ENCODE data around the gene PHOSPHO2. TPM values are rescaled to one million over a fixed set of nuclear protein-coding genes. Genes with fewer than 3 reads are reported as not detected.
"Not testable (repeated sequence)": the region's sequence is repeated elsewhere in the genome, so short reads cannot be mapped to it uniquely, and the experiment has no call there.

PHOSPHO2 gene
- total RNA-seq, 2 donors from 2014 or later = 1.4 to 3.4 TPM

GRCh38 chr2:169673921-169674320 lies 20.3 kb upstream of the PHOSPHO2 start:
- Mint-ChIP-seq H3K9me3 (no peaks in the 10 kb centered on the region), H3K36me3 (no peaks in the 10 kb centered on the region), H3K27ac (no peak overlapping the region)
- DNase-seq (ENCODE audit: low spot score in 2 of 2) = no peak
- no peak for ATAC-seq

GRCh38 chr2:169676357-169676756 lies 17.9 kb upstream of the PHOSPHO2 start:
- DNase-seq (ENCODE audit: low spot score in 2 of 2) (no peak), ATAC-seq (no peak)
- H3K36me3 Mint-ChIP-seq = peaks cover 0 to 4% of the 10 kb centered on the region in 2 donors
- no peak overlapping the region for H3K27ac Mint-ChIP-seq
- H3K9me3 Mint-ChIP-seq = peaks cover 0 to 3% of the 10 kb centered on the region in 2 donors

GRCh38 chr2:169676850-169677249 lies 17.4 kb upstream of the PHOSPHO2 start:
- peaks cover 0 to 3% of the 10 kb centered on the region in 2 donors for H3K9me3 Mint-ChIP-seq
- DNase-seq (ENCODE audit: low spot score in 2 of 2) (no peak), ATAC-seq (no peak)
- H3K27ac Mint-ChIP-seq = no peak overlapping the region
- peaks cover 0 to 4% of the 10 kb centered on the region in 2 donors for H3K36me3 Mint-ChIP-seq

GRCh38 chr2:169683054-169683424 lies 11.2 kb upstream of the PHOSPHO2 start:
- H3K27ac Mint-ChIP-seq = peak overlapping the region in 1 of 2 donors; percentile 52
- ATAC-seq (peak; percentile 93 to 97), DNase-seq (ENCODE audit: low spot score in 2 of 2) (peak in 1 of 2 donors; percentile 27)
- peaks cover 3 to 5% of the 10 kb centered on the region in 2 donors for H3K9me3 Mint-ChIP-seq
- peaks cover 4 to 12% of the 10 kb centered on the region in 2 donors for H3K36me3 Mint-ChIP-seq

GRCh38 chr2:169683425-169684134 lies 10.7 kb upstream of the PHOSPHO2 start:
- Mint-ChIP-seq H3K36me3 (peaks cover 4 to 18% of the 10 kb centered on the region in 2 donors), H3K27ac (peak overlapping the region in 1 of 2 donors; percentile 52), H3K9me3 (peaks cover 6 to 9% of the 10 kb centered on the region in 2 donors)
- no peak for DNase-seq (ENCODE audit: low spot score in 2 of 2)
- ATAC-seq = peak; percentile 41 to 56

- peaks cover 4 to 21% of the 10 kb centered on the region in 2 donors for H3K36me3 Mint-ChIP-seq
- peaks cover 9 to 12% of the 10 kb centered on the region in 2 donors for H3K9me3 Mint-ChIP-seq
- ATAC-seq = no peak
- H3K27ac Mint-ChIP-seq = no peak overlapping the region
- no peak for DNase-seq (ENCODE audit: low spot score in 2 of 2)
Observed at GRCh38 chr2:169684135-169684565, 10.1 kb upstream of the PHOSPHO2 start.

- not testable (repeated sequence) for DNase-seq (ENCODE audit: low spot score in 2 of 2); H3K27ac Mint-ChIP-seq; ATAC-seq
- peaks cover 4 to 21% of the 10 kb centered on the region in 2 donors for H3K36me3 Mint-ChIP-seq
- peaks cover 9 to 12% of the 10 kb centered on the region in 2 donors for H3K9me3 Mint-ChIP-seq
Observed at GRCh38 chr2:169684712-169685111, 9.6 kb upstream of the PHOSPHO2 start.

- H3K9me3 Mint-ChIP-seq = peaks cover 11 to 24% of the 10 kb centered on the region in 2 donors
- not testable (repeated sequence) for ATAC-seq; H3K27ac Mint-ChIP-seq; DNase-seq (ENCODE audit: low spot score in 2 of 2)
- peaks cover 10 to 34% of the 10 kb centered on the region in 2 donors for H3K36me3 Mint-ChIP-seq
Observed at GRCh38 chr2:169686825-169687224, 7.4 kb upstream of the PHOSPHO2 start.

GRCh38 chr2:169687943-169688342 lies 6.3 kb upstream of the PHOSPHO2 start:
- ATAC-seq; DNase-seq (ENCODE audit: low spot score in 2 of 2); H3K27ac Mint-ChIP-seq: not testable (repeated sequence)
- Mint-ChIP-seq H3K36me3 (peaks cover 12 to 34% of the 10 kb centered on the region in 2 donors), H3K9me3 (peaks cover 12 to 24% of the 10 kb centered on the region in 2 donors)

- DNase-seq (ENCODE audit: low spot score in 2 of 2) (no peak), ATAC-seq (no peak)
- H3K27ac Mint-ChIP-seq = no peak overlapping the region
- peaks cover 12 to 24% of the 10 kb centered on the region in 2 donors for H3K9me3 Mint-ChIP-seq
- peaks cover 12 to 34% of the 10 kb centered on the region in 2 donors for H3K36me3 Mint-ChIP-seq
Observed at GRCh38 chr2:169690958-169691357, 3.3 kb upstream of the PHOSPHO2 start.

- Mint-ChIP-seq H3K9me3 (peaks cover 12 to 18% of the 10 kb centered on the region in 2 donors), H3K36me3 (peaks cover 12 to 25% of the 10 kb centered on the region in 2 donors), H3K27ac (no peak overlapping the region)
- no peak for DNase-seq (ENCODE audit: low spot score in 2 of 2)
- ATAC-seq = no peak
Observed at GRCh38 chr2:169692718-169693117, 1.6 kb upstream of the PHOSPHO2 start.

GRCh38 chr2:169693360-169693759 lies 909 bp upstream of the PHOSPHO2 start:
- Mint-ChIP-seq H3K9me3 (peaks cover 11 to 17% of the 10 kb centered on the region in 2 donors), H3K27ac (peak overlapping the region; percentile 81 to 93), H3K36me3 (peaks cover 12 to 19% of the 10 kb centered on the region in 2 donors)
- no peak for ATAC-seq
- DNase-seq (ENCODE audit: low spot score in 2 of 2) = no peak

- ATAC-seq (no peak), DNase-seq (ENCODE audit: low spot score in 2 of 2) (no peak)
- H3K36me3 Mint-ChIP-seq = peaks cover 12 to 21% of the 10 kb centered on the region in 2 donors
- H3K9me3 Mint-ChIP-seq = peaks cover 6 to 12% of the 10 kb centered on the region in 2 donors
- H3K27ac Mint-ChIP-seq = peak overlapping the region; percentile 91 to 93
Observed at GRCh38 chr2:169694894-169695260, 608 bp downstream of the PHOSPHO2 start.

- peaks cover 4 to 5% of the 10 kb centered on the region in 2 donors for H3K9me3 Mint-ChIP-seq
- no peak for ATAC-seq
Observed at GRCh38 chr2:169696381-169696780, 2.1 kb downstream of the PHOSPHO2 start.

GRCh38 chr2:169699173-169699572 lies 4.9 kb downstream of the PHOSPHO2 start:
- not testable (repeated sequence) for H3K27ac Mint-ChIP-seq; DNase-seq (ENCODE audit: low spot score in 2 of 2); ATAC-seq; H3K9me3 Mint-ChIP-seq; H3K36me3 Mint-ChIP-seq

More at GRCh38 chr2:169696381-169696780, 2.1 kb downstream of the PHOSPHO2 start:
- no peak for DNase-seq (ENCODE audit: low spot score in 2 of 2)
- peaks cover 5 to 12% of the 10 kb centered on the region in 2 donors for H3K36me3 Mint-ChIP-seq
- no peak overlapping the region for H3K27ac Mint-ChIP-seq

- H3K27ac Mint-ChIP-seq = no peak overlapping the region
- no peaks in the 10 kb centered on the region for H3K9me3 Mint-ChIP-seq
- peaks cover 0 to 8% of the 10 kb centered on the region in 2 donors for H3K36me3 Mint-ChIP-seq
- DNase-seq (ENCODE audit: low spot score in 2 of 2) (no peak), ATAC-seq (no peak)
Observed at GRCh38 chr2:169702996-169703395, 8.7 kb downstream of the PHOSPHO2 start.

- DNase-seq (ENCODE audit: low spot score in 2 of 2) (no peak), ATAC-seq (no peak)
- Mint-ChIP-seq H3K36me3 (peaks cover 0 to 5% of the 10 kb centered on the region in 2 donors), H3K9me3 (no peaks in the 10 kb centered on the region), H3K27ac (no peak overlapping the region)
Observed at GRCh38 chr2:169704160-169704708, 10.0 kb downstream of the PHOSPHO2 start.

All from activated naive CD4-positive, alpha-beta T cell treated with anti-CD3 and anti-CD28 coated beads, Interleukin-2, amount 50 U/mL, for 72 hours (primary cell).